GM18907 (cell line): Measurements from ENCODE around the gene RBMS1.

Experiments used
- ATAC-seq: cut with Tn5 transposase; IDR thresholded peaks from one replicate; pipeline ENCODE4 v1.9.1; 2021; ENCODE audit warnings: mild to moderate bottlenecking, moderate library complexity; ENCODE audit not compliant: unreplicated experiment

Gene RBMS1

DNA sequence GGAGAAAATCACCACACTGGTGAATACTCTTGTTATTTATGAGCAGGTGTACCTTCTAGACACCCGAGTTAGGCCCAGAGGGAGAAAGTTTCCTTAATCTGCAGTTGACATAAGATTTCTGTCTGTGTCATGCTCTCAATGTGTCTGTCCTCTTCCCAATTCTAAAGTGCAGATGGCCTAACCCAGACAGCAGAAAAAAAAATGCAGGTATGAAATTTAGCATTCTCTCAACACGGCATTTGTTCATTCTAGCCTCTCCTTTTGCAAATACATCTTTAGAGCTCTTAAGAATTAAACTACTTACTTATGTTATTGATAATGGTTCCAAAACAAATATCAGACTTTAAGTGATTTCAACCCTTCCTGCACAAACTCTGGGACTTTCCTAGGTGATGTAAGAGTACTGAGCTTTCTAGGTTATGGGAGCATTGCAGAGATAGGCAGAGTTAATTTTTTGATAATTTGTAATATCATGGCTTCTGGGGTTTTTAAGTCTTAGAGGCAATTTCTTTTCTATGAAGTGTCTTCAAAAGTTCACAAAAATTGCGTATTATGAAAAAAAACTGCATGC, 260.6 kb downstream of the RBMS1 start:
- ATAC-seq = no peak

DNA sequence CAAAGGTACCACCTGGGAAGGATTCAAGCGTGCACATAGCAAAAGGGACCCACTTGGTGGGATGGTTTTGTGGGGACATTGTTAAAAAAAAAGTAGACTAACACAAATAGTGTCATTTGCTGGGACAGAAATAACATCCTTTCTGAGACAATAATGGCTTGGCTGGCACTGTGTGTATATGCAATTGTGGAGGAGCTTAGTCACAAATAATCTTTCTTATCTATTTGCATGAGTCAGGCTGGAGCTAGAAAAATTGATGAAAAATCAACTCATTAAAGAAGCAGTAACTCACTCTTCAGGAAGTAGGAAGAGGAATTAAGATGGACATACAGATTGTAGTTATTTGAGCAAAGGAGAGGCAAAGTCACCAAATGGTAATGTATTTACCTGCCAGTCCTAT, 264.0 kb downstream of the RBMS1 start:
- ATAC-seq = no peak

DNA sequence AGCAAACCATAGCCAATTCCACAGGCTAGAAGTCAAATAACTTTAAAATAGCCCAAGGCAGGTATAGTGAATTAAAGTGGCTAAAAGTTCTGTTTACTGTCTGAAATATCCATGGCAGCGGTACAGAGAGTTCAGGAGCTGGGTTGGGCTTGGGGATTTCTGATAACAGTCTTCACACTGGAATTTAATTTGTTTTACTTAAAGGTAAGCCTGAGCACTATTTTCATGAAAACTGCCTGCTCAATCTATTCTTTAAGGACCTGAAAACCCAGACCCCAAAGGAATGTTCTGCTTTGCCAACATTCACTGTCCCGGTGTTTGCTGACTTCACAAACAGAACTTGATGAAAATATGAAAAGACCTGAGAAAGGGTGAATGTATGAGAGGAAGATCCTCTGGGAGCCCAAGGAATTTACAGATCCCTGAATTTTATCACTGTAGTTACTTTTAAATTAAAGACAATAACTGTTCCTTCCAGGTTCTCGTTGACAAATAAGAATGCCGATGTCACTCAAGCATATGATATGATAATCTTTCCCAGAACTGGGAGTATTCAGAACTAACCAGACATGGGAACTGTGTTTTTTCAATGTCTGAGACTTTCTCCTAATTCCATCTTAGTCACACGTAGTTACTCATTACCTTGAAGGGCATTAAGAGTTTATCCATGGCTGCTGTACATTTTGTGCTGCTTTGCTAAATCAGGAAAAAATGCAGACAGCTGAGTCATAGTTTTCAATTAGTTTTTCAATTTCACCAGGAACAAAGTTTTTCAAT, 265.3 kb downstream of the RBMS1 start:
- ATAC-seq = no peak

DNA sequence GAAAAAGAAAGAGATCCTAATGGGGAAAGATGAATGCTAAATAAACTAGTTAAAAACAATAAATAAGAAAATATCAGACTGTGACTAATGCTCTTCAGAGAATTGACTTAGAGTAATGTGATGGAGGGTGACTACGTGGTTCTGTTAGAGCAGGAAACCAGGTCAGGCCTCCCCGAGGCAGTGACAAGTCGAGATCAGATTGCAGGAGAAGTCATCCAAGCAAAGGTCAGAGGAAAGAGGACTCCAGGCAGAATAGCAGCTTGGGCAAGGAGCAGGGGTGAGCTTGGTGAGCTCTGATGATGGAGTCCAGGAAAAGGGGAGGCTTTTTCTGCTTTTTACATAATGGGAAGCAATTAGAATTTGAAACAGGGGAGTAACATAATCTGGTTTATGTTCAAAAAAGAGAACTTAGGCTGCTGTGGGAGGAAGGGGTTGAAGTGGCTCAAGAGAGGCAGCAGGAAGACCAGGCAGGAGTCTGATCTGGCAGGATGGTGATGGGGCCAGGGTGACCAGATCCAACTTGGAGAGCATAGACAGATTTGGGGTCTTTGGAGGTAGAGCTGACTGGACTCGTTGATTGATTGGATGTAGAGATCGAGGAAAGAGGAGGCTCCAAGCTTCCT, 266.2 kb downstream of the RBMS1 start:
- ATAC-seq = no peak

DNA sequence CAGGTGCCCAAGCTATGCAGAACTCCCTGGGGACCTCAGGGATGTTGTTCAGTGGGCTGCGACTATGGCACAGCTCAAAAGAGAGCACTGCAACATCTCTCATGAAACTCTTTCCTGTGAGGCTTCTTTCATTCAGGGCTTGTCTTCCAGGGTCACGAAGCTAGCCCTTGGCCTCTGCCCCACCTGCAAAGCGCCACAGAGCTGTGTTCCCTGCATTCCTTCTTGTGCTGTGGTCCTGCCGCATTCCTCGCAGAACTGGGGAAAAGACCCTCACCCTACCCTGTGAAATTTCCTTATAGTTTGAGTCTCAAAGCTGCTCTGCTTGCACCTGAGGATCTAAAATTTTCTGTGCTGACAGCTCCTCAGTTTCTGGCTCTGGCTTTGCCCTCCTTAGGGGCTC, 267.2 kb downstream of the RBMS1 start:
- ATAC-seq = no peak

DNA sequence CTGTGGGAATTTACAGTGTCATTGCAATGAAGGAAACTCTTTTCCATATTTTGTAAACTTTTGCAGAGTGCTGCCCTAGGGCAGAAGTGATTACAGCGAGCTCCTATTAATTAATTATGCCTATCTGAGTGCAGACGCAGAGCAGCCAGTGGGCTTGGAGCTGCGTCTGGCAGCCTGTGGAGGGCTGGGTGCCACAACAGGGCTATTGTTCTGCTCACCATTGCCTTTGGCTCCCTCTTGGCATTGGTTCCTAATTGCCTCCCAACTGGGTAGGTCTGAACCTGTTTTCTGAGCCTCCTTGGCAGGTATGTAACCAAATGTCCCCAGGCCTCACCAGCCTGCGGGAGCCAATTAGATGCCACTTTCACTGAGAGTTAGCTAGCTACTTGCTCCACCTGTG, 267.9 kb downstream of the RBMS1 start:
- no peak for ATAC-seq

DNA sequence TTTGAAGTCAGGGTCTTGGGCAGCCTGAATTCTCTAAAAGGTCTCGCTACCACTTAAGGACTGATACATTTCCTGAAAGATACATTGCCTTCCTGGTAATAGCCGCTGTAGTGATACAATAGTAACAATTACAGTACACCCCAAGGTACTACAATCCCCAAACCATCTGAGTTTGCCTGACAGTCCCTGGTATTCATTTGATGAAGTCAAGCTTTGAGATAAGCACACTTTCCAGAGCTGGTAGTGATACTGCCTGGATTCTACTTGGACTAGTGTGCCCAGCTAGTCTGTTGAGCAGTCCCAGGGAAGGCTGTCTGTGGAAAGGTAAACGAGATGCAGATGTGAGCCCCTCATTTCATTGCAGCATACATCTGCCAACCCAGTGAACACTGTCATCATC, 269.1 kb downstream of the RBMS1 start:
- ATAC-seq = peak; percentile 8

DNA sequence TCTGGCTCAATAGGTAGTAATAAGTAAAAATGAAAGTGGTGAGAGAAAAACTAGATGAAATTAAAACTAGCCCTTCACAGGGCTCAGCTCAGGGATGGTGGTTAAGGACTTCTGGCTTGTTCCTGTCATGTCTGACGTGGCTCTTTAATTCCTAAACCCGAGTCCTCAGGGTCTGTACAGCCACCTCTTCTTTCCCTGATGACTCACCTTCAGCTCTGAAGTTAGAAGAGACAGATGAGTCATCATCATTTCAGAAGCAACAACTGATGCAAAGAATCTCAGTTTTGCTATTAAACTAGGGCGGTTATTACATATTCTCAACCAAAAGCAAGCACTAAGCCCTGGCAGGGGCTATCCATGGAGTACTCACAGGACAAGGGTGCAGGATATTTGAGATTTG, 269.5 kb downstream of the RBMS1 start:
- ATAC-seq = peak; percentile 95

DNA sequence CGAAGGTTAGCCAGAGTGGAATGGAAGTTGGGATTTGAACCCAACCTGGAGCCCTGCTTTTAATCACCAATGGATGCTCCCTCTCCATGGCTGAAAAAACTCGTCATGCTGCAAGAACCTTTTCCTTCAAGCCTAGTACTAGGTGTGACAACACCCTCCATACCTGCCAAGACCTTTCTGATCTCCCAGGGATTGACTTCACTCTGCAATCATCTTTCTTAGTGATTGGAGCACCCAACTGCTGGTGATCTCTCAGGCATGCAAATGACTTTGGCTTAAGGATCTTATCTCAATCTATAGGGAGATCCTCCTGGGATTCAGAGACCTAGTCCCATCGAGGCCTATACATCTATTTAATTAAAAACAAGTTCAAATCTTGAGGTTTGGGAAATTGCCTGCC, 270.0 kb downstream of the RBMS1 start:
- ATAC-seq = no peak

DNA sequence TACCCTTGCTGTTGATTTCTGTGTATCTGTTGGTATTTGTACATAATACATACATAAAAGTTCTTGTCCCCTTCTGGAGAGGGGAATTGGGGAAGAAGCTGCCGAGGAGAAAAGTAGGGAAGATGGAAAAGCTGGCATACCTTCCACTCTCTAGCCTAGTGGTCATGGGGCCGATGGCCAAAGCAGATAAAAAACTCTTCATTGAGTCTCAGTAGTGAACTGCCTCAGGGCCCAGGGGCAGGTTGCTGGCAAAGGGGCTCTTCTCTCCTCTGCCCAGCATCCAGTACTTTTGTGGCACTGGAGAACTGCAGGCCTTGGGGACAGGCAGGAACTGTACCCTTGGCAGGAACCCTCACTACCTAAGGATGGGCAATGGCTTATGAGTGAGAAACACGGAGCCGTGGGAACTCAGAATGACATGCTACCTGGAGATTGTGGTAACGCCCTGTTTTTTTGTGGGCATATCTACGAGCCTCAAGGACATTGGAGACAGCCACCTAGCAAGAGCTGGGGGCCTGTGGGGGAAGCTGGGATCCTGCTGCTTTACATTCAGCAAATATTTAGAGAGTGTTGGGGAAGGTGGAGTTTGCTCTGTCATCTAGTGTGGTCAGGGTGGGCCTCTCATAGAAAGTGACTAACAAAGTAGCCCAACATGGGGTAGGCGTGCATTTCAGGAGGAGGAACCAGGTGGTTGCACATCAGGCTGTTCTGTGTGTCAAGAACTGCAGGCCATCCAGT, 270.9 kb downstream of the RBMS1 start:
- ATAC-seq = no peak
